NOMO-1 treated with dmso at 0.1 percent for 144 hours (cell line): ENCODE measurements around the gene WAC.
A peak's percentile ranks its signal among the peaks of the same experiment; 100 is the strongest.
"Not testable (repeated sequence)": the region's sequence is repeated elsewhere in the genome, so short reads cannot be mapped to it uniquely, and the experiment has no call there.

ENCODE experiments used
- DNase-seq: peaks from one replicate; lab custom pipeline; 2025; ENCODE audit not compliant: unreplicated experiment; lab: John Stamatoyannopoulos, UW

WAC gene

DNA sequence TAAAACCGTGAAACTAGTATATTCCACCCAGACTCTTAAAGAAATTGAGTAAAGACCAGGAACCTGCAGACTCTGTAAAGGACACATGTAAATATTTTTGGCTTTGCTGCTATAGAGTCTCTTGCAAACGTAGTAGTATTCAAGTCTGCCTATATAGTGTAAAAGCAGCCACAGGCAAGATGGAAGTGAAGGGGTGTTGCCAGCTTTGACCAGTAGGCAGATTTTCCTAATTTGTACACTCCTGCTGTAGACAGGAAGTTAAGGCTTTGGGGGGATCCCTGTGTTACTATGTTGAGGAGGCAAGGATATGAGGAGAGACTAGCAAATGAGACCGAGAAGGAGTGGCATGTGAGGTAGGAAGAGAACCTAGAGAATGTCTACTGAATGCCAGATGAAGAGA is 27.7 kb downstream of the WAC start:
- no peak for DNase-seq

DNA sequence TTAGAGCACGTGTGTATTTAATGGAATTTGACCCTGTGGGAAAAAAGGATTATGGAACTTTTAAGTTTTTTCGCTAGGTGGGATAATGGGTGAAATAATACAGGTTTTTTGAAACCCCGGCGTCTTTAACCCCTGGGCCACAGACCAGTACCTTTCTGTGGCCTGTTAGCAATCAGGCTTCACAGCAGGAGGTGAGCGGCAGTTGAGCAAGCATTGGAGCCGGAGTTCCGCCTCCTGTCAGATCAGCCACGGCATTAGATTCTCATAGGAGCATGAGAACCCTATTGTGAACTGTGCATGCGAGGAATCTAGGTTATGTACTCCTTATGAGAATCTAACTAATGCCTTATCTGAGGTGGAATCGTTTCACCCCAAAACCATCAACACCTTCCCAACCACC is 28.6 kb downstream of the WAC start:
- no peak for DNase-seq

DNA sequence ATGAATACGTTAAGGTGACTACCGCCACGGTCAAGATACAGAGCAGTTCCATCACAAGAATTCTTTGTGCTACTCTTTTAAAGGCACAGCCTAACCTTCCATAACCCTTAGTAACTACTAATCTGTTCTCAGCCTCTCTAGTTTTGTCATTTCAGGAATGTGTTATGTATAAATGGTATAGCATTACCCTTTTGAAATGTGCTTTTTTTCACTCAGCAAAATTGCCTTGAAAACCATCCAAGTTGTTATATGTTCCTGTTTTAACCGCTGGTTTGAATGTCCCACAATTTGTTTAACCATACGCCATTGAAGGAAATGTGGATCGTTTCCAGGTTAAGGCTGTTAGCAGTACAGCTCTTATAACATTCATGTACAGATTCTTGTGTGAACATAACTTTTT is 32.0 kb downstream of the WAC start:
- no peak for DNase-seq

DNA sequence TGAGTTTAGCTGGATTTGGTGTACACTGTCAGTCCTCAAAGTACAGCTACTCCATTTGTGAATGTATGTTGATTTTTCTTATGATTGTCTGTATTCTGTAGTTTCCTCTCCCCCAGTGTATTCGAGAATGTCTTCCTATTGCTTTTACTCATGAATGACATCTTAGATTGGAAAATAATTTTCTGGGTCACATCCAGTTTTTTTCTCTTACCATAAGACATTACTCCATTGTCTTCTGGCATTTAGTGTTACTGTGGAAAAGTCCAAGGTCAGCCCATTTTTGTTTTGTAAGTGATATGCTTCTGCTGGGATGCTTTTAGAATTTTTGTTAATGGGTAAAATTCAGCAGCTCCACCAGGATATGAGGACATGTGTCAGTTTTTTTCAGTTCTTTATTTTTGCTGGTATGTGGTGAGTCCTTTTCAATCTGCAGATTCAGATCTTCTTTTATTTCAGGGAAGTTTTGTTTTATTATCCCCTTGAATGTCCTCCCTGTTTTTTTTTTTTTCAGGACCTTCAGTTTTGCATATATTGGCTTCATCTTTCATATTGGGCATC is 33.6 kb downstream of the WAC start:
- no peak for DNase-seq

DNA sequence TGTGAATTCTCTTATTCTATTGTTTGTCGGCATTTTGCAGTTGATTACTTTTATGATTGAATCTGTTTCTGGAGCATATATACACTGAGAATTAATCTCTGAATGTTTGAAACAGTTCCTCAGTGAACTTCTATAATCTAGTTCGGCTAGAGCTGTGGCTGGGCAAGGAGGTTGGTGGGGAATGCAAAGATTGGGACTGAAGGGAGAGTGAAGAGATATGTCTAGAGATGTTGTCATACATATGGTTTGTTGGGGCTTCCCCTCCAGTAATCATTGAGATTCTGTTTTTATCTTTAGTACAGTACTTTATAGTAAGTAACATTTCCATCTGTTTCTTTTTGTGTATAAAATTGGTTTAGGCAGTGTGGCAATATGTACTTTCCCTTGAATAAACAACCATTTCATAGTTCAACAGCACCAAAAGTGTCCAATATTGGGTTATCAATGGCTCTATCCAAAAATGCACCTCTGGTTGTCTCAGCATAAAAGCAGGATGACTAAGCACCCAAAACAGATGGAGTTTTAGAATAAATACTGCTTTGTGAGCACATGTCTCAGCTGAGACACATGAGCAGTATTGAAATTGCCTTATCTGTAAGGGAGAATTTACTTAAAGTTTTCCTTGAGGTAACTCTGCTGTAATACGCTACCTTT is 36.7 kb downstream of the WAC start:
- no peak for DNase-seq

DNA sequence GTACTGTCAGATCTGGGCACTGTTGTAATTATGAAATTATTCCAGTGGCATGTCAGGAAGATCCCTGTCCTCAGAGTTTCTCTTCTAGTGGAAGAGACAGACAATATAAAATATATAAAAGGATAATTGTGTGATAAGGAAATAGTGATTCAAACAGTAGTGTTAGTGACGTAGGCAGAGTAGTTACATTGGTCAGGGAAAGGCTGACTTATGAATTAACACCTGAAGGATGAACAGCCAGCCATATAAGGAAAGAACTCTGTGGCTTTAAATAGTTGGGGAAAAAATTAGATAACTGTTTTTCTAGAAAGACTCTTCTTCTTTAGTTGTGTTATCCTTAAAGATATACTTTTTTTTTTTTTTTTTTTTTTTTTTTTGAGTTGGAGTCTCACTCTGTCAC is 37.7 kb downstream of the WAC start:
- DNase-seq = no peak

DNA sequence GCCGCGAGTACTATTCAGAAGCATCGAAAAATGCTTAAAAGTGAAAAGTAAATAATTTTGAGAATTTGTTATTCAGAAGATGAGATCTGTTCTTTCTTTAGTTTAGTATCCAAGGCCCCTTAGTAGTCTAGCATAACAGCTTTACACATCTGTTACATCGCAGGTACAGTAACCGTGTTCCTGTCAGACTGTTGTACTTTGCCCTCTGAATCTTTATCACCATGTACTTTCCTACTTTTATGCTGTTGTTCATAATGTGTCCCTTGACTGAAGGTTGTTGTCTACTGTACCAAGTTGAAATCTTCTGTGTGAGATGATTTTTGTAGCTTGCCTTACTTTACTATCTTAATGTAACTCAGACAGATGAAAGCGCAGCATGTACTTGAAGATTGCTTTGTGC is 38.3 kb downstream of the WAC start:
- DNase-seq = no peak

DNA sequence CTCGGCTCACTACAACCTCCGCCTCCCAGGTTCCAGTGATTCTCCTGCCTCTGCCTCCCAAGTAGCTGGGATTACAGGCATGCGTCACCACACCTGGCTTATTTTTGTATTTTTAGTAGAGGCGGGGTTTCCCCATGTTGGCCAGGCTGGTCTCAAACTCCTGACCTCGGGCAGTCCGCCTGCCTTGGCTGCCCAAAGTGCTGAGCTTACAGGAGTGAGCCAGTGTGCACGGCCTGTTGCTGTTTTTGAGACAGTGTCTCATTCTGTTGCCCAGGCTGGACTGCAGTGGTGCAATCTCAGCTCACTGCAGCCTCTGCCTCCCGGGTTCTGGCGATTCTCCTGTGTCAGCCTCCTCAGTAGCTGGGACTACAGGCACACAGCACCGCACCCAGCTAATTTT is 41.3 kb downstream of the WAC start:
- DNase-seq = not testable (repeated sequence)

DNA sequence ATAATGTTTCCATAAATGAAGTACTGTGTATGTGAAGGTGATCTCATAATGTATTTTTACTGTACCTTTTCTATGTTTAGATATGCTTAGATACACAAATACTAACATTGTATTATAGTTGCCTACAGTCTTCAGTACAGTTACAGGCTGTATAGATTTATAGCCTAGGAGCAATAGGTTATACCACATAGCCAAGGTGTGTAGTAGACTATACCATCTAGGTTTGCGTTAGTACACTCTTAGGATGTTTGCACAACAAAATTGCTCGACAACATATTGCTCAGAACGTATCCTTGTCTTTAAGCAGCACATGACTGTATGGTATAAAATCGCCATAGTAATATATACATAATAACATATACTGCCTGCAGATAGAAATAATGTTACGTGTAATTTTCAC is 42.9 kb downstream of the WAC start:
- no peak for DNase-seq

DNA sequence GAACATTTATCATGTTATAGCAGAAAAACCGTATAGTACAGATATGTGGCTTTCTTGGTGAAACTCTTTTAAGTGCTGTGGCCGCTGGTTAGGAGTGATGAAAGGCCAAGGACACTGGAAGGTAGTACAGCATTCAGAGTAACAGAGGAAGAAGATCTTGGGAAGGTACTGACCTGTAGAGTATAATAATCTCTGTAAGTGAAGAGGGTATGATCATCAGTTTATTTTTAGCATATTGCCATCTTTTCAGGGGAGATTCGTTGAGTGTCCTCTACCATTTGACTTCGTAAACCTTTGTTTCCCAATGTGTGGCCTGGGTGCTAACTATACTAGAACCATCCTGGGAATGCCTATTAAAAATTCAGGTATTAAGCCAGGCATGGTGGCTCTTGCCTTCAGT is 44.6 kb downstream of the WAC start:
- no peak for DNase-seq

DNA sequence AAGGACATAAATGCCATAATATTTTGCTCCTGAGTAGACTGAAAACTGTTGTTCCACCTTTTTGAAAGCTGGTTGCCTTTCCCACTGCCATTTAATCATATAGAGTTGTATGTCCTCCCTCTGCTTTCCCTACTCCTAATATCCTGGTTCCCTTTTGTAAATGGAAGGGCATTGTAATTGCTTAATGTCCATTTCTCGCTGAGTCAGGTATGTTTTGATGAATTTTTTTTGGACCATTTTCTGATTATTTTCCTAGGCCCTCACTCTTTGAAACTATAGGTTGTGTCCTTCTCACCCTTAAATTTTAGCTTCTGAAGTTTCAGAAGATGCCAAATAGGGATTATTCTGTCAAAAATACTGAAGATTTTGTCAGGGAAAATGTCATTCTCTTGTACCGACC is 45.5 kb downstream of the WAC start:
- DNase-seq = no peak

DNA sequence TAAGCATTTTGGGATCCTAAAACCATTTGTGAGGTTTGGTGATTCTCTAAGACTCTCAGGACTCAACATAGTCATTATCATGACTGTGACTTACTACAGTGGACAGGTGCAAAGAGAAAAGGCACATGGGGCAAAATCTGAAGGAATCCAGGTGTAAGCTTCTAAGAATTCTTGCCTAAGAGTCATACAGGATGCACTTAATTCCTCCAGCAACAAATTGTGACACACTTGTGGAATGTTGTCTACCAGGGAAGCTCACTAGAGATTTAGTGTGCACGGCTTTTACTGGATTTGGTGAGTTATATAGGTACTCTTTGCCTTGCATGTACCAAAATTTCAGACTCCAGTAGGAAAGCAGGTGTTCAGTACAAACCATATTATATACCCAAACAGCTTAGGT is 47.9 kb downstream of the WAC start:
- DNase-seq = no peak

DNA sequence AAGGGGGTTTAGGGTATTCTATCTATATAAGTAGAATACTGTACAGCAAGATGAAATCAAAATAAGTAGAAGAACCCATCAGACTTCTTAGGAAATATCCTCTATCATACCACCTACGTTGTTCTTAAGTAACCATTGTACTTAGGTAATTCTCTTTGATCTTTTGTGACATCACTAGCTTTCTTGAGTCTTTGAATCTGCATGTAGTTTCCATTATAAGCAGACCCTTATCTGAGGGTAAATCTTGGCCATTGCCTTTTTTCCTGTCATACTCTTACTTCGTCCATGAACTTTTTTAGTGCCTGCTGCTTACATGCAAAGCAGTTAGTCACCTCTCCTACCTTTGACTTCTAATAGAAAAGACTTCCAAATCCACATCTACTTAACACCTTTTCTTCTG is 49.0 kb downstream of the WAC start:
- DNase-seq = no peak

DNA sequence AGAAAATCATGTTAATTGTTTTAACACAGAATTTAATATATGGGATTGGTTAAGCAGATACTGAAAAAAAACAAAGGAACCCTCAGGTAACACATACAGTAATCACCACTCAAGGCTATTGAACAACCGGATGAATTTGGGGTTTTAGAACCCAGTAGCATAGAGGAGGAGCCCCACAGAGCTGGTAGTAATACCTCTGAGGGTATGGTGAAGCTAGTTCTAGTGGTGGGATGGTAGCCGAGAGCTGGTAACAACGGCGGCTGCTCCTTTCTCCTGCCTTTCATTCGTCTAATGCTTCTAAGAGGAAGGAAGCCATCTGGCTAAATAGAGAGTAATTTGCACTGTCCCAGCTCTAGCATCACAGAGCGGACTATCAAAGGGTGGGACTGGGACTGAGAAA is 52.2 kb downstream of the WAC start:
- DNase-seq = no peak

DNA sequence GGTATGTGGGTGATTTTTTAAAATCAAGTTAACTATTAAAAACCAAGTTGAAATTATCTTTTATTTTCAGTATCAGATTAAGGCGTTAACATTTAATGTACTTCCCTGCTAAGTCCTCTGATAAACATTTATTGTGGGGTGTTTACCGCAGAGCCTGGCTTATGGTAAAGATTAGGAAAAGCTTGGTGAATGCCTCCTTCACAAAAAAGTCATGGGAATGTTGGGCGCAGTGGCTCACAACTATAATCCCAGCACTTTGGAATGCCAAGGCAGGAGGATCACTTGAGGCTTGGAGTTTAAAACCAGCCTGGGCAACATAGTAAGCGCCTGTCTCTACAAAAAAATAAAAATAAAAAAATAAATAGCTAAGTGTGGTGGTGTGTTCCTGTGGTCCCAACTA is 53.3 kb downstream of the WAC start:
- no peak for DNase-seq

DNA sequence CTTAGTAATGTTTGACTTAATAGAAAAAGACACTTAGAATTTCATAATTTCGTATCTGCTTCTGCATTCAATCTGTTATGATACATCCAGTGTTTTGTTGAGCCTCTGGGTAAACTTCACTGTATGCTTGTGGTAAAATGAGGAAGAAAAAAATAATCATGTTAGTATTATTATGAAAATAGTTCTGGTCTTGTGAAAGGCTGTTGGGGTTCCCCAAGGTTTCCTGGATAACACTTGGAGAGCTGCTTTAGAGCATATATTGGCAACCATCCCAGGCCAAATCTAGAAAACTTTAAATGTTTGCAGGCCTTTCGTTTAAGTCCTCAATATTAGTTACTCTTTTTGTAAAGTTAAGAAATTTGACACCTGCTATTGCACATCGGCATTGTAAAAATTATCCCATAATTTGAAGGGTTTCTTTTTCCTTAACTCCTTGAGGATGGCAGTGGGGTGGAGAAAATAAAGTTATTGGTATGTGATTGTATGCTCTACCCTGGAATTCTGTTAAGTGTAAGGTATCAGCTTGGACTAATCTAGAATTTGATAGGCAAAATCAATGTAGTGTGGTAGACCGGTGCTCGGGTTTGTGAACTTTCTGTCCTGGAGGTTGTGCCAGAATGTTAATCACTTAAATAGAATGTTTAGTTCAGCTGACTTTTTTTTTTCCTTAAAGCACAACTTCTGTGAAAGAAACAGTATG is 54.5 kb downstream of the WAC start:
- no peak for DNase-seq

DNA sequence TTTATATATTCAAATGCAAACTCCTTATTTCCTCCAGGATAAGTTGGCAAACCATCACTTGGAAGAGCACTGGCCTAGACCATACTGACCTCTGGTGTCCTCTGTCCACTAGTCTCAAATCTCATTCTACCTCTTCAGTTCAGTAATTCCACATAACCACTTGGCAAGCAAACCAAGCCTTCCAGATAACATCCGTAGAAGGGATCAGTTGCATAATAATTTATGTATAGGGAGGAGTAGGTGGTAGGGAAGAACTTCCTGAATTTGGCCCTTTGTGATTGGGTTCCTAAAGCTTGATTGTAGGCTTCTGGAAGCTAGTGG is 55.0 kb downstream of the WAC start:
- no peak for DNase-seq

DNA sequence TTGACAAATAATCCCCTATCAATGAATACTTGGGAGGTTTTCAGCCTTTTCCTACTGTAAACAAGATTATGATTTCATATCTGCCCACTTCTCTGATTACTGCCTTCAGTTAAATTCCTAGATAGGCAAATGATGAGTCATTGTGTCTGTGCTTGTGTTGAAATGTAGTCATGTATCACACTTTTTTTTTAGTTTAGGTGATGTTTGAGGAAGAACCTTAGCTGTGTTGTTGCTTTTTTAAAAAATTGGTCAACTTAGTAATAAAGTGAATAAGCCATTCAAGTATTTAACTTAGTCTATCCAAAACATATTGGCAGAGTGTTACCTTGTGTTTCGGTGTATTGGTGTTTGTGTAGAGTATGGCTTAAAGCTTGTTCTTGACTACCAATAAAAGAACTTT is 60.0 kb downstream of the WAC start:
- DNase-seq = peak; percentile 3

DNA sequence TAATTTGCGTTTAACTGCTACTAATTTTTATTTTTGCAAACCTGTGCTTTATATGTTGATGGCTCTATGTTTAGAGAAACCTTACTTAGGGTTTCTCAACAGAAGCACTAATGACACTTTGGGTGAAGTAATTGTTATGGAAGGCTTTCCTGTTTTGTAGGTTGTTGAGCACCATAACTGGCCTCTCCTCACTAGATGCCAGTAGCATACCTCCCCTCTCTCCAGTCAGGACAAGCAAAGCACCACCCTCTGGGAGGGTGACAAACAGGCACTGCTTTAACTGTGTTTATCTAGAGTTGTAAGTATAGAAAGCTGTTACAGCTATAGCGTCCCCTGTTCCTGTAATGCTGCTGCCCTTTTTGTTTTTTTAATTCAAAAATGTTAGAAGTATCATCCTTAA is 60.9 kb downstream of the WAC start:
- no peak for DNase-seq

DNA sequence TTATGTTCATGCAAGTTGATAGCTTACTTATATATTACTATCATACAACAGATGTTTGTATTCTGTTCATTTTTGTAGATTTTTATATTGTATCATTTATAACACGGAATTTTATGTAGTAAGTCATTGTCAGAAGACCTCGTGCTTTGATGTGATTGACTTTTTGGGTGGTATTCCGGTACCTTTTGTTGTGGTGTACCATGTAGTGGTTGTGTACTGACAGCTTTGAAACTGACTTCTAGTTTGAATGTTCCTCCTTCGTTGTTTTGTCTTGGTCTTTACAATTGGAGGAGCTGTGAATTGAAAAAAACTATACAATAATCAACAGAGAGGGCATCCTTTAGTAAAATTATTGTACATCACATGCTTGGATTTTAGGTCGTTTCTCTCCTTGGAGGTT is 61.5 kb downstream of the WAC start:
- no peak for DNase-seq

DNA sequence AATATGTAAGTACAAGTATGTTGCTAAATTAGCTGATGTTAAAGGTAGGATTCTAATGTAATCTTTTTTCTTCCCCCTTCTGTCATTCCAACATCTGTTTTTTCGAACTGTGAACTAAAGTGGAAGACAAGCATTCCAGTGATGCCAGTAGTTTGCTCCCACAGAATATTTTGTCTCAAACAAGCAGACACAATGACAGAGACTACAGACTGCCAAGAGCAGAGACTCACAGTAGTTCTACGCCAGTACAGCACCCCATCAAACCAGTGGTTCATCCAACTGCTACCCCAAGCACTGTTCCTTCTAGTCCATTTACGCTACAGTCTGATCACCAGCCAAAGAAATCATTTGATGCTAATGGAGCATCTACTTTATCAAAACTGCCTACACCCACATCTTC is 62.7 kb downstream of the WAC start:
- DNase-seq = no peak

DNA sequence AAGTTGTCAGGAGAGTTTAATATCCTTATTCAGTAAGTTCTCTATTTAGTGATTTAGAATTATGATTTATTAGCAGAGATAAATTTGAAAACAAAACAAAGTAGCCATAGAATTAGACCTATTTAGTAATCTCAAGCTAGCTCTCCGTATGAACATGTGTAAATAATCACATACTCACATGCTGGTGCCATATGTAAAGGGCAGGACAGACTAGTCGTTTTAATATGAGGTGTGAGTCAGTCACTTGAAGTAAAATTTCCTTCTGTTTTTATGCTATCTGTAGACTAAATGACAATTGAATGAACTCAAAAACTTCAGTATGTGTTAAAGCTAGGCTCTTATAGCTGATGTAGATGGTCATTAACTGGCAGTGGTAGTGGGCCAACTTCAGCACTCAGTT is 67.1 kb downstream of the WAC start:
- no peak for DNase-seq

DNA sequence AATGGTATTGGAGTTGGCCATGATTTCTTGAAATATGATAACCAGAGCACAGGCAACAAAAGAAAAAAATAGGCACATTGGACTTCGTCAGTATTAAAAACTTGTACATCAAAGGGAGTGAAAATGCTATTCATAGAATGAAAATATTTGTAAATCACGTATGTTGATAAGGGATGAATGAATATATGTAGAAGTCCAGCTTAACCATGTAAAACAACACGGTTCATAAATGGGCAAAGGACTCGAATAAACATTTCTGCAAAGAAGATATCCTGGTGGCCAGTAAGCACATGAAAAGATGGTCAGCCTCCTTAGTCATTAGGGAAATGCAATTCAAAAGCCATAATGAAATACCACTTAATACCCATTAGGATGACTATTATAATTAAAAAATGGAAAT is 68.1 kb downstream of the WAC start:
- DNase-seq = no peak
